ENCODE measurements around the gene LIPC. TPM values are rescaled to one million over a fixed set of nuclear protein-coding genes. Genes with fewer than 3 reads are reported as not detected.

Gene LIPC
- 0.73 TPM for total RNA-seq

DNA sequence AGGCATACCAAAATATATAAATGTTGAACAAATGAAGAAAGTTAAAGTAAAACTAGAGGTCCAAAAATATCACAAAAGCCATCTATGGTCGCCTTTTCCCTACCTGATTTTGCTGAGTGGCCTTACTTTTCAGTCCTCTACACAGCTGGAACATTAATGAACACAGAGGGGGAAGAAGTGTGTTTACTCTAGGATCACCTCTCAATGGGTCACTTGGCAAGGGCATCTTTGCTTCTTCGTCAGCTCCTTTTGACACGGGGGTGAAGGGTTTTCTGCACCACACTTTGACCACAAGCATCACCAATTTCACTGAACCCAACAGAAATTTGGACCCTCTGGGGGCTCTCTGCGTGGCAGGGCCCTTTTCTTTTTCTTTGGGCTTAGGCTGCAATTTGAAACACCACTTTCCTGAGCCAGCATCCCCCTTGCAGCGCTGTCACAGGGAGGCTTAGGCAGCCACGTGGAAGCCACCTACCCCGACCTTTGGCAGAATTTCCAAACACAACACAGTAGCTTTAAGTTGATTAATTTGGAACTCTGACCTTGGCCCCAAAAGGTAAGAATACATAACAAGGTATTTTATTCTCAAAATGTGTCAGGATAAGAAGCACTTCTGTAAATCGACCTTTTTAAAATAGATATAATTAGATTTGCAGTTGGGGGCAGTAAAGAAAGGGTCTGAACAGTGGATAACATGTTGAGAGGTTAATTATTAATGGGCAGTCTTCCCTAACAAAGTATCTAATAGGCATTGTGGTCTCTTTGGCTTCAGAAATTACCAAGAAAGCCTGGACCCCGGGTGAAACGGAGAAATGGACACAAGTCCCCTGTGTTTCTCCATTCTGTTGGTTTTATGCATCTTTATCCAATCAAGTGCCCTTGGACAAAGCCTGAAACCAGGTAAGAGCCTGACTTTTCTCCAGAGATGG, at the start of gene LIPC:
TSS of gene LIPC (plus strand) at position 771 of the 929 bp plus-strand sequence. CDS start at position 813, 42 bp downstream.
- Histone ChIP-seq H3K4me1 (ENCODE audit: insufficient read depth, low read length) (no peaks in the 10 kb centered on the region), H3K27me3 (ENCODE audit: insufficient read depth, low read length) (no peaks in the 10 kb centered on the region), H3K9me3 (ENCODE audit: low read depth, low read length) (no peaks in the 10 kb centered on the region), H3K4me3 (ENCODE audit: low read length) (no peak within 1 kb of the TSS)

DNA sequence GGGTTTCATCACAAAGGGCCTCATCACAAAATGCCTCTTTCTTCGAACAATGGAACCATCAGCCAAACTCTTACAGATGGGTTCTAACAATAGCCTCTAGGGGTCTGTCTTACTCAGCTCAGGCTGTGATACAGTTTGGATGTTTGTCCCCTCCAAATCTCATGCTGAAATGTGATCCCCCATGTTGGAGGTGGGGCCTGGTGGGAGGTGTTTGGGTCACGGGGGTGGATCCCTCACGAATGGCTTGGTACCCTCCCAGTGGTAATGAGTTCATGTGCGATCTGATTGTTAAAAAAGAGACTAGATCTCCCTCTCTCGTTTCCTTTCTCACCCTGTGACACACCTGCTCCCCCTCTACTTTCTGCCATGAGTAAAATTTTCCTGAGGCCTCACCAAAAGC, 47.9 kb upstream of the LIPC start:
- Histone ChIP-seq H3K4me3 (ENCODE audit: low read length) (no peak overlapping the region), H3K4me1 (ENCODE audit: insufficient read depth, low read length) (no peaks in the 10 kb centered on the region), H3K27me3 (ENCODE audit: insufficient read depth, low read length) (no peaks in the 10 kb centered on the region), H3K9me3 (ENCODE audit: low read depth, low read length) (no peaks in the 10 kb centered on the region)

DNA sequence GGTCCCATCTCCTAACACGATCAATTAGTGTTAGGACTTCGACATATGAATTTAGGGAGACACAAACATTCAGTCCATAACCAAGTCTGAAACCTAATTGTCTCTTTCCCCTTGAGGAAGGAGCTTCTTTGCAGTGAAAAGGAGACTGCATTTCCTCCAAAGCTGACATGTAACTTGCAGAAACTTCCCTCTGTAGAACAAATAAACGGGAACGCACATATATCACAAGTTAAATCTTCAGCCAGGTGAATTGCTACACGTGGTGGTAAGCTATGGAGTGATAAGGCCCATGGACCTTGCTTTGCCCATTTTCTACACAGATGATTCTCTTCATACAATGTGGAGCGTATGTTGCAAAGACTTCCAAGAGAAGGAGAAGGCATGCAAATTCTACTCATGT, 47.1 kb upstream of the LIPC start:
- Histone ChIP-seq H3K9me3 (ENCODE audit: low read depth, low read length) (no peaks in the 10 kb centered on the region), H3K4me1 (ENCODE audit: insufficient read depth, low read length) (no peaks in the 10 kb centered on the region), H3K4me3 (ENCODE audit: low read length) (no peak overlapping the region), H3K27me3 (ENCODE audit: insufficient read depth, low read length) (no peaks in the 10 kb centered on the region)

DNA sequence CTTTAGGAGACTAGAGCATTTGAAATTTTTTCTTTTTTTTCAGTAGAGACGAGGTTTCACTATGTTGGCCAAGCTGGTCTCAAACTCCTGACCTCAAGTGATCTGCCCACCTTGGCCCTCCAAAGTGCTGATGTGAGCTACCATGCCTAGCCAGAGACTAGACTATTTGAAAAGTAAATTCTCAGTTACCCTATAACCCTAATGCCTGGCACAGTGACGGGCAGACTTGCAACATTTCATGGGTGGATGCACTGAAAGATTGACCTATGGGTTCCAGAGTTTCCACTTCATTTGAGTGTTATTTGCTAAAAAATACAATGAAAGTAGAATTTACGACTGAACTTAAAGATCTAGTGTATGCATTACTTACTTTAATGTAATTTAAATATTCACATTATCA, 45.7 kb upstream of the LIPC start:
- H3K4me1 ChIP-seq (ENCODE audit: insufficient read depth, low read length), result no peaks in the 10 kb centered on the region
- no peaks in the 10 kb centered on the region for H3K9me3 ChIP-seq (ENCODE audit: low read depth, low read length)
- no peak overlapping the region for H3K4me3 ChIP-seq (ENCODE audit: low read length)
- no peaks in the 10 kb centered on the region for H3K27me3 ChIP-seq (ENCODE audit: insufficient read depth, low read length)

DNA sequence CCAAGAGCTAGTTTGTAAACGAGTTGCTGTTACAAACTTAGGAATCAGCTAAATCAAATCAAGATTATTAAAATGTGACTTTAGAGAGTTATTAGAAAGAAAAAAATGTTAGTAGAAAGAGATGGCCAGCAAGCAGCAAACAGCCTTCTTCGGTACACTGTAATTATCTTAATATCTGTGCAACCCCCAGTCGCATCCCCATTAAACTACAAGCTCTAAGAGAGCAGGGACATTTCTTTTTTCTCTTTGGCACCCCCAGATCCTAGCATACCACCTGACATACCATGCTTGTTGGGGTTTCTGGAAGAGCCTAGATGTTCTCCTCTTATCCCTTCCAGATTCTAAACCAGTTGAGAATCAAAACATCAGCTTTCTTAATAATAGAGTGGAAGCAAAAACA, 45.1 kb upstream of the LIPC start:
- Histone ChIP-seq H3K4me3 (ENCODE audit: low read length) (no peak overlapping the region), H3K27me3 (ENCODE audit: insufficient read depth, low read length) (no peaks in the 10 kb centered on the region), H3K9me3 (ENCODE audit: low read depth, low read length) (no peaks in the 10 kb centered on the region), H3K4me1 (ENCODE audit: insufficient read depth, low read length) (no peaks in the 10 kb centered on the region)

DNA sequence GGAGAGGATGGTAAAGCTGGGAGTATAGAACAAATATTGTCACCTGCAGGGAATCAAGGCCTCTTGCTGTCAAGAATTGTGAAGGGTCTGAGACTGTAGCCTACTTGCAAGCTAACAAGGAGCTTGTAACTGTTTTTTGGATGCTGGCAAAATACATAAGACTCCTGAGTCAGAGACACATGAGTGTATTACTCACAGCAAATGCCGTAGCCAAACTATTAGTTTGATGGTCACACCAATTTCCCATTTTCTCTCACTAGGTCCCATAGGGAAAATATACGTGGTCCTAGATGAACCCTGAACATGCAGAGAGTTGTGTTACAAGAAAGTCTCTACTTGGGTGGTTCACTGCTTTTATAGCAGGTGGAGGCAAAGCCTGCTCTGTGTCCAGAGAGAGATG, 44.7 kb upstream of the LIPC start:
- Histone ChIP-seq H3K4me1 (ENCODE audit: insufficient read depth, low read length) (no peaks in the 10 kb centered on the region), H3K4me3 (ENCODE audit: low read length) (no peak overlapping the region), H3K27me3 (ENCODE audit: insufficient read depth, low read length) (no peaks in the 10 kb centered on the region), H3K9me3 (ENCODE audit: low read depth, low read length) (no peaks in the 10 kb centered on the region)

DNA sequence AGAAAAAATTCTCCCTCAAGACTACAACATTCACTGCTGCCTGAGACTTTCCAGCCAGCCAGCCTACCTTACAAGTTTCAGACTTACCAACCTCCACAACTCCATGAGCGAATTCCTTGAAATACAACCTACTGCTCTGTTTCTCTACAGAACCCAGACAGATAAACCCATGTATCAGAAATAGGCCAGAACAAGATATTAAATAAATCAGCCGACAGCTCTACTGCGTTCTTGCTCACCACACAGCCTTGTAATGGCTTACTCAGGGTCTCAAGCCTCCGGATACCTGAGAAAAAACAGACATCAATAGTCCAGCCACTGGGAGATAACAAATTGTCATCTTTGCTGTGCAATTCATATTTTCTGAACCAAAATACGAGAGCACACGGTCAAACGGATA, 43.6 kb upstream of the LIPC start:
- no peaks in the 10 kb centered on the region for H3K27me3 ChIP-seq (ENCODE audit: insufficient read depth, low read length)
- no peaks in the 10 kb centered on the region for H3K9me3 ChIP-seq (ENCODE audit: low read depth, low read length)
- H3K4me1 ChIP-seq (ENCODE audit: insufficient read depth, low read length), result no peaks in the 10 kb centered on the region
- H3K4me3 ChIP-seq (ENCODE audit: low read length), result no peak overlapping the region

DNA sequence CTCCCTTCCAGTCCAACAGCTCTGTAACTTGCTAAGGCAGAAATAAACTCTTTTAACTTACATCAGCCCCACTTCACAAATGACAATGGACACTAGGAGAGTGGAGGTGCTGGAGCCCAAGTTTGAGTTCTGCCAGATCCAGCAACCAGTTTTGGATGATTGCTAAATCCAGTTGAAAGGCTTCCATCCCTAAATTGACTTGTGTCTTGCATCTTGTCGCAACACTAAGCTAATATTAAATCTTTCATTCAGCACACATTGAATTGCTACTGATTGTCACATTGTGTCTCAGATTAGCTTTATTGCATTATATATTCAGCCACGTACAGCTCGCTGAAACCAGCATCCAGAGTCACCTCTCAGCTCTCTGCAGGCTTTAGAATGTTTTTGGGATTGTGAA, 41.7 kb upstream of the LIPC start:
- H3K4me3 ChIP-seq (ENCODE audit: low read length), result no peak overlapping the region
- H3K4me1 ChIP-seq (ENCODE audit: insufficient read depth, low read length), result no peaks in the 10 kb centered on the region
- no peaks in the 10 kb centered on the region for H3K27me3 ChIP-seq (ENCODE audit: insufficient read depth, low read length)

DNA sequence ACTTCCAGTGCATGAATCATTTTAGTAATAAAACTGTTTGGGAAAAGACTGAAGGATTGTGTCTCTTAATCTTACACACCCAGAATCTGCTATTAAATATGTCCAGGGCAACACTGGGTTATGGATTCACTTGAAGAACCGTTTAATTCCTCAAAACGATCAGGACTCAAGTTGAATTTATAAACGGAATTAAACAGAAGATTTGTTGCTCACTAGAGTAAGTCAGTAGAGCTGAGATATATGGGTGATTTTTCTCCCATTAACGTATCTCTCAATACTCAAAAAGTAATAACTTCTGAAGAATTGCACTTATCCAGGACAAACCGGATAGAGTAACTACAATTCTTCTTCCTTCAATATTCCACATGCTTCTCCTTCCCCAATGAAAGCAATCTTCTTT, 41.1 kb upstream of the LIPC start:
- no peaks in the 10 kb centered on the region for H3K27me3 ChIP-seq (ENCODE audit: insufficient read depth, low read length)
- H3K4me3 ChIP-seq (ENCODE audit: low read length), result no peak overlapping the region
- no peaks in the 10 kb centered on the region for H3K9me3 ChIP-seq (ENCODE audit: low read depth, low read length)
- no peaks in the 10 kb centered on the region for H3K4me1 ChIP-seq (ENCODE audit: insufficient read depth, low read length)

More for the DNA sequence above, 41.7 kb upstream of the LIPC start:
- no peaks in the 10 kb centered on the region for H3K9me3 ChIP-seq (ENCODE audit: low read depth, low read length)

DNA sequence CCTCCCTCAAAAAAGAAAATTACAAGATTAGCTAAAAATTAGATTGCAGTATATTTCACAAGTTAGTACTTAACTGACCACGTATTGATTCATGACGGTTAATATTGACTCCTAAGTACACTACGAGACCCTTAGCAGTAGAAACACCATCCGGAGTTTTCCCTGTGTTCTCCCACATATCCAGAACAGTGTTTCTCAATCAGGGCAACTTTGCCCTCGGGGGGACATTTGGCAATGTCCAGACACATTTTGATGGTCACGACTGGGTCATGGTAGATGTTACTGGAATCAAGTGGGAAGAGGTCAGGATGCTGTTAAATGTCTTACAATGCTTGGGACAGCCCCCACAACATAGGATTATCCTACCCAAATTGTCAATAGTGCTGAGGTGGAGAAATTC, 40.7 kb upstream of the LIPC start:
- Histone ChIP-seq H3K9me3 (ENCODE audit: low read depth, low read length) (no peaks in the 10 kb centered on the region), H3K4me3 (ENCODE audit: low read length) (no peak overlapping the region), H3K27me3 (ENCODE audit: insufficient read depth, low read length) (no peaks in the 10 kb centered on the region)

DNA sequence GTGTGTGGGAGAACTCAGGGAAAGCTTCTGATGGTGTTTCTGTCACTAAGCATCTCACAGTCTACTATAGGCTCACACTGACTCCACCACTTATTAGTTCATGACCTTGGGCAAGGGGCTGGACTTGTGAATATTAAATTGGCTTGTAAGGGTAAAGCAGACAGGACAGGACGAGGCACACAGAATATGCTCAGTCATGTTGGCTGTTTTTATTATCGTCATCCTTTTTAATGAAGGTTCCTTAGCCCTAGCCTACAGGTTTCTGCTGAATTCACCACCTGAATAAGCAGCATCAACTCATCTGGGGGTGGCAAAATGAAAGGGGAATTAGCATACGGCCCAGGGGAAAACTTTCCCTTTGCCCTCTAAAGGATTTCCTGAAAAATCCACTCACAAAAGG, 39.6 kb upstream of the LIPC start:
- no peaks in the 10 kb centered on the region for H3K27me3 ChIP-seq (ENCODE audit: insufficient read depth, low read length)
- no peaks in the 10 kb centered on the region for H3K9me3 ChIP-seq (ENCODE audit: low read depth, low read length)
- H3K4me3 ChIP-seq (ENCODE audit: low read length), result no peak overlapping the region
- no peaks in the 10 kb centered on the region for H3K4me1 ChIP-seq (ENCODE audit: insufficient read depth, low read length)

More for the DNA sequence above, 40.7 kb upstream of the LIPC start:
- no peaks in the 10 kb centered on the region for H3K4me1 ChIP-seq (ENCODE audit: insufficient read depth, low read length)

DNA sequence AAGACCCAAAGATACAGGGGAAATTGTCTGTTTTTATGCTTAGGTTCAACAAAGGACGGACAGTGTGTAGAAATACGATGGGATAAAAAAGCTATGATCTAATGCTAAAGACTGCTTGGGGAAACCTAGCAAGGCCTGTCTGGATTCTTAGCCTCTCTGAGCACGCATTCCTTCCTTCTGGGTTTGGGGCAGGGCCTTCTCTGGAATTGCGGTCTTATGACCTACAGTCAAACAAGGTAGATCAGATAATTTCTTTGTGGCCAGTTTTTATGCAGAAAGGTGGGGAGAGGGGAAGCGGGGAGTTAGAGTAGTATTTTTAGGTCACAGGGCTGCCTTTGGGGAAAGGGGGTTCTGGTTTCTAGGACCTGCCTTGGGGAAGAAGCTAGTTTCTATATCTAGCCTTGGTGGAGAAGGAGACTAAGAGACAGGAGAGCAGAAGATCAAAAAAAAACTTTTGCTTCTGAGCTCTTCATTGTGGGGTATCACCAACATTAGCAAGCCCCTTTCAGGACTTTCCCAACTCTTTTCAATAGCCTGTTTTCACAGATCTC, 39.1 kb upstream of the LIPC start:
- Histone ChIP-seq H3K9me3 (ENCODE audit: low read depth, low read length) (no peaks in the 10 kb centered on the region), H3K4me1 (ENCODE audit: insufficient read depth, low read length) (no peaks in the 10 kb centered on the region), H3K4me3 (ENCODE audit: low read length) (no peak overlapping the region), H3K27me3 (ENCODE audit: insufficient read depth, low read length) (no peaks in the 10 kb centered on the region)

DNA sequence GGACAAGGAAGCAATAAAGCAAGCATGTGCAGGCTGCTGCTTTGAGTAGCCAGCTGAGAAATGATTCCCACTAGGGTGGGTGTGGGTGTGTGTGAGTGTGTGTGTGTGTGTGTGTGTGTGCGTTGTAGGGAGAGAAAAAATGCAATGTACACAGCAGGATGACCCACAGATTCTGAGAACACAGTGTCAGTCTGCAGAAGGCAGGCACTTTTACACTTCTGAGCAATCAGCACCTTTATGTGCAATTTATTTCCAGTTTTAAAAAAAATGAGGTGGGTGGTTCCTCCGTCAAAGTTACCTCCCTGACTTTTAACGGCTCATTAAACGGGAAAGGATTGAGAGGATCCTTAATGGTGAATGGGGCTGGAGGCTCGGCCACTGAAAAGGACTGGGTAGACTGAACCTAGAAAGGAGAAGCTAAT, 38.5 kb upstream of the LIPC start:
- no peaks in the 10 kb centered on the region for H3K27me3 ChIP-seq (ENCODE audit: insufficient read depth, low read length)
- H3K4me3 ChIP-seq (ENCODE audit: low read length), result no peak overlapping the region
- H3K4me1 ChIP-seq (ENCODE audit: insufficient read depth, low read length), result no peaks in the 10 kb centered on the region
- H3K9me3 ChIP-seq (ENCODE audit: low read depth, low read length), result no peaks in the 10 kb centered on the region

DNA sequence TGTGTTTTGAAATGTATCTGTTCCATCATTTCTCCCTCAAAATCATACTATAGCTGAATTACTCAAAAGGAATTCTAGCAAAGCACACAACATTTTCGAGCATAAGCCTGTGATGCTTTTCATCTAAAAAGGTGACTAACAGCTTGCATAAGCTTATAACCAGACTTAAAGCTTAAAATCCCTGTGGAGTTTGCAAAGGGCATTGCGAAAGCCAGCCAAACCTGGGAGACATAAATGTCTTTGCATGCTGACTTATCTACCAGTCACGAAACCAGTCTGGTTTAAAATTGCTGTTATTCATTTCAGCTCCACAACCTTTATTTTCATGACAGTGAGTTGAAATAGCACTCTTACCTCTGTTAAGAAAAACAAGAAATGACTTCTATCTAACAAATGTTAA, 35.6 kb upstream of the LIPC start:
- no peak overlapping the region for H3K4me3 ChIP-seq (ENCODE audit: low read length)
- H3K27me3 ChIP-seq (ENCODE audit: insufficient read depth, low read length), result no peaks in the 10 kb centered on the region
- H3K9me3 ChIP-seq (ENCODE audit: low read depth, low read length), result no peaks in the 10 kb centered on the region
- H3K4me1 ChIP-seq (ENCODE audit: insufficient read depth, low read length), result no peaks in the 10 kb centered on the region

DNA sequence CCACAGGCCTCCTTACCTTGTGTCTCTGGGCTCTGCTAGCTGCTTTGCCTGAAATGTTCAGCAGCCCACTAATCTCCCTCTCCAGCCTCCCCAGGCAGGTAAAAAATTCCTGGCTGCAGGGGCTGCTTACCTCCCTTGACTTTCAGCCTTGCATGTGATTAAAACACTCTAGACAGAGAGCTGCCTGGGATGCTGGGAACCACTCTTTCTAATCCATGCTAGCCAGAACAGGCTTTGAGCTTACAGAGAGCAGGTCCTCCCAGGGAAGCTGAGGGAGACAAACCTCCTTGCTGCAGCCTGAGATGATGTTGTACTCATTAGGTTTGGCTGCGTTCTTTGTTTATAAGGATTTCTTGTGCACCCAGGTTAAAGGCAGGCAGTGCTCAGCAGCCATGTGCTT, 33.7 kb upstream of the LIPC start:
- Histone ChIP-seq H3K27me3 (ENCODE audit: insufficient read depth, low read length) (no peaks in the 10 kb centered on the region), H3K4me3 (ENCODE audit: low read length) (no peak overlapping the region), H3K9me3 (ENCODE audit: low read depth, low read length) (no peaks in the 10 kb centered on the region), H3K4me1 (ENCODE audit: insufficient read depth, low read length) (no peaks in the 10 kb centered on the region)

DNA sequence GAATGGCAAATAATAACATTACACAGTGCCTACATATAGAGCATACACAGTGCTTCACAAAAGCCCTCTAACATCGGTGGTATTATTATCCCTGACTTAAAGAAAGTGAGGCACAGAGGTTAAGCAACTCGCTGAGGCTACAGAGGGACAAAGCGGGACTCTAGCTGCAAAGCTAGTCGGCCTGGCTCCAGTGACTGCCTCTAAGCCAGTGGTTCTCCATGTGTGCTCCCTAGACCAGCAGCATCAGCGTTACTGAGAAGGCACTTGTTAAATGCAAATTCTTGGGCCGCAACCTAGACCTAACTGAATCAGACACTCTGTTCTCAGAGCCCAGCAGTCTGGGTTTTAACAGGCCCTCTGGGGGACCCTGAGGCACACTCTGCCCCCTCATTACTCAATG, 33.1 kb upstream of the LIPC start:
- no peaks in the 10 kb centered on the region for H3K9me3 ChIP-seq (ENCODE audit: low read depth, low read length)
- no peaks in the 10 kb centered on the region for H3K4me1 ChIP-seq (ENCODE audit: insufficient read depth, low read length)
- H3K27me3 ChIP-seq (ENCODE audit: insufficient read depth, low read length), result no peaks in the 10 kb centered on the region
- H3K4me3 ChIP-seq (ENCODE audit: low read length), result no peak overlapping the region
